SK-N-MC (cell line): Measurements from ENCODE around the gene DGKQ.

Experiments used
- EZH2 ChIP-seq: fragments of 200-600 bp; sonication (generic); IDR thresholded peaks from one replicate; pipeline ENCODE4 v1.6.1; 2017; ENCODE audit warnings: antibody characterized with exemption
- POLR2AphosphoS5 ChIP-seq: IDR thresholded peaks from 2 replicates; pipeline ENCODE4 v1.6.1; 2012; ENCODE audit warnings: mild to moderate bottlenecking, low read depth, low read length, borderline replicate concordance

GRCh38 chr4:1006856-1007255 is 33.5 kb upstream of the DGKQ start:
- TF ChIP-seq EZH2 (no peak), POLR2AphosphoS5 (no peak)
